H1 (cell line): ENCODE measurements around the gene TMPRSS15. TPM values are rescaled to one million over a fixed set of nuclear protein-coding genes. Genes with fewer than 3 reads are reported as not detected.

Experiments used
- CTCF ChIA-PET: fragments of 300-600 bp; sonication (Branson Sonifier 250); formaldehyde crosslinking; loops from one replicate; lab custom pipeline; 2021; ENCODE audit not compliant: partially characterized antibody; lab: Charles Lee
- POLR2A ChIA-PET: fragments of 300-600 bp; sonication (Branson Sonifier 250); formaldehyde crosslinking; loops from one replicate; lab custom pipeline; 2021; ENCODE audit warnings: inconsistent platforms; ENCODE audit not compliant: partially characterized antibody; lab: Charles Lee
- DNase-seq, 2 experiments: peaks; one replicate each; pipeline versions ENCODE4 v3.0.0 to v3.0.0-alpha.2; 2010 to 2022; ENCODE audit warnings: low spot score in 2 of 2, low read depth in 1 of 2, mixed read lengths in 1 of 2
- FAIRE-seq: peaks from 2 replicates; lab custom pipeline; 2011; peaks lifted over from hg19 to GRCh38; lab: Jason Lieb, UNC
- H2AFZ ChIP-seq: 2 replicates; pipeline ENCODE4 v1.8.1; 2012; ENCODE audit warnings: low read length, inconsistent platforms
- H2AK5ac ChIP-seq: 2 replicates; pipeline ENCODE4 v1.6.1; 2013; ENCODE audit warnings: low read depth, low read length
- H2BK120ac ChIP-seq: replicated peaks from 2 replicates; pipeline ENCODE3; 2013; ENCODE audit warnings: low read depth, low read length, inconsistent platforms
- H2BK12ac ChIP-seq: 2 replicates; pipeline ENCODE4 v1.6.1; 2013; ENCODE audit warnings: low read depth, low read length
- H2BK15ac ChIP-seq: 2 replicates; pipeline ENCODE4 v1.6.1; 2013; ENCODE audit warnings: low read length
- H2BK20ac ChIP-seq: 2 replicates; pipeline ENCODE4 v1.6.1; 2013; ENCODE audit warnings: low read length
- H2BK5ac ChIP-seq: 2 replicates; pipeline ENCODE4 v1.6.1; 2013; ENCODE audit warnings: low read depth, low read length
- H3K14ac ChIP-seq: 2 replicates; pipeline ENCODE4 v1.6.1; 2013; ENCODE audit warnings: inconsistent platforms; ENCODE audit not compliant: insufficient read length
- H3K18ac ChIP-seq: 2 replicates; pipeline ENCODE4 v1.6.1; 2013; ENCODE audit warnings: low read length; ENCODE audit errors: extremely low read depth
- H3K23ac ChIP-seq: 2 replicates; pipeline ENCODE4 v1.6.1; 2013; ENCODE audit warnings: inconsistent platforms; ENCODE audit not compliant: insufficient read length
- H3K23me2 ChIP-seq: 2 replicates; pipeline ENCODE4 v1.6.1; 2013; ENCODE audit warnings: low read depth, low read length
- H3K27ac ChIP-seq: 2 replicates; pipeline ENCODE4 v1.6.1; 2011; ENCODE audit warnings: low read depth, low read length, inconsistent platforms
- H3K27me3 ChIP-seq, 4 experiments: replicated peaks in 1 of 4; 1 replicate in 1 of 4; 2 replicates in 3 of 4; pipeline versions ENCODE4 v1.6.1 to v1.8.1; 2011 to 2013; ENCODE audit warnings: low read length in 3 of 4, mild to moderate bottlenecking in 3 of 4, inconsistent platforms in 2 of 4, mixed read lengths in 2 of 4, moderate library complexity in 1 of 4; ENCODE audit not compliant: control insufficient read depth in 3 of 4, insufficient read depth in 3 of 4; ENCODE audit errors: extremely low read depth in 1 of 4
- H3K36me3 ChIP-seq, 4 experiments: 2 replicates each; pipeline versions ENCODE4 v1.6.1 to v1.8.1; 2011 to 2013; ENCODE audit warnings: mild to moderate bottlenecking in 4 of 4, low read length in 3 of 4, moderate library complexity in 2 of 4, control low read depth in 1 of 4, inconsistent platforms in 1 of 4; ENCODE audit not compliant: insufficient read depth in 4 of 4, control insufficient read depth in 2 of 4
- H3K4ac ChIP-seq: replicated peaks from 2 replicates; pipeline ENCODE3; 2013; ENCODE audit warnings: low read length, low read depth, mixed read lengths, inconsistent platforms; ENCODE audit not compliant: insufficient read length
- H3K4me1 ChIP-seq, 4 experiments: replicated peaks in 1 of 4; 1 replicate in 1 of 4; 2 replicates in 3 of 4; pipeline versions ENCODE4 v1.6.1 to v1.8.1; 2011 to 2013; ENCODE audit warnings: low read length in 3 of 4, inconsistent platforms in 2 of 4, mixed read lengths in 1 of 4; ENCODE audit not compliant: insufficient read depth in 4 of 4, control insufficient read depth in 3 of 4
- H3K4me2 ChIP-seq, 2 experiments: 2 replicates each; pipeline versions ENCODE4 v1.6.1 to v1.8.1; 2011 to 2013; ENCODE audit warnings: low read depth in 2 of 2, low read length in 2 of 2, control low read depth in 1 of 2, inconsistent platforms in 1 of 2, mild to moderate bottlenecking in 1 of 2; ENCODE audit not compliant: insufficient read depth in 1 of 2
- H3K4me3 ChIP-seq, 4 experiments: fragments of 200-600, 300-600 bp in 1 of 4; sonication (generic), shearing (Covaris generic), sonication (Bioruptor Twin) in 1 of 4; 2 replicates each; pipeline versions ENCODE4 v1.5.1 to v1.8.1; 2011 to 2016; ENCODE audit warnings: low read length in 4 of 4, low read depth in 3 of 4, control low read depth in 2 of 4, inconsistent platforms in 2 of 4, mild to moderate bottlenecking in 2 of 4, mixed read lengths in 1 of 4, moderate library complexity in 1 of 4; ENCODE audit not compliant: insufficient read depth in 2 of 4; ENCODE audit errors: extremely low read depth in 1 of 4
- H3K56ac ChIP-seq: replicated peaks from 2 replicates; pipeline ENCODE3; 2013; ENCODE audit warnings: low read depth, mild to moderate bottlenecking, mixed read lengths, low read length, inconsistent platforms; ENCODE audit not compliant: insufficient read length
- H3K79me1 ChIP-seq: 2 replicates; pipeline ENCODE4 v1.6.1; 2013; ENCODE audit warnings: low read depth, low read length, control low read depth
- H3K79me2 ChIP-seq, 2 experiments: 2 replicates each; pipeline versions ENCODE4 v1.6.1 to v1.8.1; 2012 to 2013; ENCODE audit warnings: low read length in 2 of 2, mild to moderate bottlenecking in 2 of 2, inconsistent platforms in 1 of 2; ENCODE audit not compliant: insufficient read depth in 2 of 2, control insufficient read depth in 1 of 2
- H3K9ac ChIP-seq, 4 experiments: replicated peaks in 1 of 4; 1 replicate in 1 of 4; 2 replicates in 3 of 4; pipeline versions ENCODE4 v1.6.1 to v1.8.1; 2011 to 2013; ENCODE audit warnings: low read depth in 3 of 4, low read length in 3 of 4, control low read depth in 2 of 4, mild to moderate bottlenecking in 2 of 4, moderate library complexity in 2 of 4, inconsistent platforms in 1 of 4; ENCODE audit errors: extremely low read depth in 1 of 4
- H3K9me3 ChIP-seq, 2 experiments: 2 replicates each; pipeline versions ENCODE4 v1.6.1 to v1.8.1; 2012 to 2013; ENCODE audit warnings: mild to moderate bottlenecking in 2 of 2, moderate library complexity in 2 of 2, control low read depth in 1 of 2, inconsistent platforms in 1 of 2, low read depth in 1 of 2, low read length in 1 of 2, mixed read lengths in 1 of 2; ENCODE audit not compliant: insufficient read depth in 2 of 2
- H4K20me1 ChIP-seq, 2 experiments: replicated peaks in 1 of 2; 2 replicates each; pipeline versions ENCODE3 to v1.8.1; 2011 to 2013; ENCODE audit warnings: inconsistent platforms in 2 of 2, low read length in 2 of 2, mild to moderate bottlenecking in 1 of 2; ENCODE audit not compliant: insufficient read depth in 2 of 2, control insufficient read depth in 1 of 2
- H4K5ac ChIP-seq: 2 replicates; pipeline ENCODE4 v1.6.1; 2013; ENCODE audit warnings: low read length, low read depth, mixed read lengths, inconsistent platforms; ENCODE audit not compliant: insufficient read length
- H4K8ac ChIP-seq: 2 replicates; pipeline ENCODE4 v1.8.0; 2013; ENCODE audit warnings: mild to moderate bottlenecking, moderate library complexity, low read length, inconsistent platforms; ENCODE audit not compliant: insufficient read depth; ENCODE audit errors: extremely low read depth
- H4K91ac ChIP-seq: replicated peaks from 2 replicates; pipeline ENCODE3; 2013; ENCODE audit warnings: low read length, mixed read lengths, inconsistent platforms; ENCODE audit not compliant: insufficient read length
- EP300 ChIP-seq, 2 experiments: IDR thresholded peaks; 1 replicate in 1 of 2; 2 replicates in 1 of 2; pipeline ENCODE4 v1.6.1; 2011 to 2012; ENCODE audit warnings: low read depth in 2 of 2, low read length in 2 of 2, mild to moderate bottlenecking in 2 of 2, borderline replicate concordance in 1 of 2, inconsistent platforms in 1 of 2, moderate library complexity in 1 of 2
- RAD21 ChIP-seq, 2 experiments: IDR thresholded peaks in 1 of 2; conservative IDR thresholded peaks in 1 of 2; 2 replicates each; pipeline ENCODE4 v1.6.1; 2011; ENCODE audit warnings: low read depth in 2 of 2, low read length in 2 of 2, improper control_type of control experiment in 1 of 2, inconsistent platforms in 1 of 2, mild to moderate bottlenecking in 1 of 2, moderate library complexity in 1 of 2
- whole genome bisulfite sequencing, 2 experiments: shearing (Covaris generic) in 1 of 2; methylation state at CpG; one replicate each; pipeline versions ENCODE4 v1.1.6 to v1.1.7; 2013 to 2015; ENCODE audit warnings: low lambda C conversion rate in 2 of 2, mixed read lengths in 2 of 2, inconsistent platforms in 1 of 2, low coverage in 1 of 2, missing lambda C conversion rate in 1 of 2; ENCODE audit not compliant: insufficient replicate concordance in 2 of 2, insufficient coverage in 1 of 2, insufficient read length in 1 of 2; ENCODE audit errors: extremely low coverage in 1 of 2, missing lambda C conversion rate in 1 of 2; 5-methylcytosine and 5-hydroxymethylcytosine counted together
- polyA plus RNA-seq, 7 experiments: library from polyadenylated mRNA; depleted of rRNA in 3 of 7; stranded (reverse) in 5 of 7; unstranded in 2 of 7; fragments of >200 nt in 5 of 7; fragments of 200-250 nt in 2 of 7; gene quantifications; 1 replicate in 5 of 7; 2 replicates in 1 of 7; 4 replicates in 1 of 7; pipeline versions ENCODE4 v1.2.1 to v1.2.3, GENCODE V29; 2011 to 2013; ENCODE audit warnings: missing spikeins in 2 of 7, mixed read lengths in 2 of 7
- total RNA-seq: library from RNA; stranded (reverse); fragmentation: NEBNext Ultra II Directional; extraction: Animal tissue kit (Norgen Biotek cat#: 25700); gene quantifications from 2 replicates; pipeline ENCODE4 v1.2.1, GENCODE V29; 2021

TMPRSS15 gene
- total and polyA plus RNA-seq, 2 of the 8 experiments (the other 6 are each of a cell fraction or from before 2014, with no cell fraction given), result not detected

DNA sequence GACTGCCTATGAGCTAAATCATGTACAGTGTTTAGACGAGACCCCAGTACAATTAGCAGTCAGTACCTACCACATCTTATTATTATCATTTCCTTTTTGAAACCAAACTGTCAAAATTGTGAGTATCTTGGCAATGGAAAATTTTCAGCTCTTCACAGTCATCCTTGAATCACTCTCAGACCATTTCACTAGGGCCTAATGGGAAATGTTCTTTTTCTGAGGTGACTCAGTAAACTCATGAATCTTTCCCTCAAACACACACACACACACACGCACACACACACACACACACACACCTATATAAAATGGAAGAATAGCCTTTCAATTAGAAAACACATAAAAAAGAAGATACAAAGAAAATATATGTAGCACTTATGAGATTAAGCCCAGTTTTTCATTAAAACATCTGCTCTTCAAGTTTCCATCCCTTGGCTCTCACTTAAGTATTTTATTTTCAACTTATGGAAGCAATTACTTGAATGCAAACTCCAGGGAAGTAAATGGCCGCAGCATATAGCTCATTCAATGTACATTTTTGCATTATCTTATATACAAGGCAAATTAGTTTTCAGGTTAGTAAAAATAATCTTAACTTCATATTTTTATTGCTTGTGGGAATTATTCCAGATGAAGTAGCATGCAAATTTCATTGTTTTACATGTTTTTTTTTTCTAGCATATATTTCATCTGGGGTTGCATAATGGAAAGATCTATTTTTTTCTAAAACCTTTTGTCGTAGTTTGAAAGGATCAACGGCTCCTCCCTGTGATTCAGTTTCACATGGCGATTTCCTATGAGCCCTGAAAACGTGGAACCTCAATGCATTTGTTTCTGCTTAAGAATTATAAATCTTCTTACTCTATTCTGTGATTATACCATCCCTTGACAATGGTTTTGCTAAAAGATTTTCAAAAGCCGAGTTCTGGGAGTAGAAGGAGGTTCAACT lies 46.3 kb upstream of the TMPRSS15 start:
- FAIRE-seq (no peak), DNase-seq (no peak)
- H2BK20ac ChIP-seq, result no peak overlapping the region
- no peak overlapping the region for H3K4ac ChIP-seq
- no peaks in the 10 kb centered on the region for H4K20me1 ChIP-seq
- H3K56ac ChIP-seq, result no peak overlapping the region
- H3K14ac ChIP-seq, result no peak overlapping the region
- H2AFZ ChIP-seq, result no peak overlapping the region; the same call in 1 of the 2 replicates
- no peaks in the 10 kb centered on the region for H3K23me2 ChIP-seq
- H3K79me1 ChIP-seq, result no peaks in the 10 kb centered on the region
- no peaks in the 10 kb centered on the region for H3K4me1 ChIP-seq
- no peak overlapping the region for H4K8ac ChIP-seq
- ChIA-PET CTCF (interaction anchor here (1.6 kb wide), 1 partner anchor 65 kb away, joined by 7 read pairs; no protein-coding TSS in a partner anchor), POLR2A (no interaction called here)
- H3K18ac ChIP-seq, result no peak overlapping the region
- H2BK120ac ChIP-seq, result no peak overlapping the region
- no peak for TF ChIP-seq EP300 (IDR thresholded peaks at IDR 0.05; ENCODE audit: borderline replicate concordance in 1 of 2, low read depth in 2 of 2, low read length in 2 of 2)
- TF ChIP-seq RAD21 (IDR thresholded peaks at IDR 0.05 in 1 of 2, conservative IDR thresholded peaks at IDR 0.05 in 1 of 2; ENCODE audit: low read depth in 2 of 2, low read length in 2 of 2), result peak in 1 of 2 experiments; percentile 18; a peak in 1 of 4 replicates
- H3K79me2 ChIP-seq, result no peaks in the 10 kb centered on the region
- H3K36me3 ChIP-seq, result no peaks in the 10 kb centered on the region
- H3K9me3 ChIP-seq, result peaks cover 0 to 2% of the 10 kb centered on the region in 2 experiments; a peak in 1 of 4 replicates
- no peak overlapping the region for H4K91ac ChIP-seq
- H2AK5ac ChIP-seq, result no peak overlapping the region
- no peak overlapping the region for H3K27ac ChIP-seq
- no peak overlapping the region for H3K4me2 ChIP-seq
- H3K23ac ChIP-seq, result no peak overlapping the region
- no peak overlapping the region for H3K4me3 ChIP-seq
- no peak overlapping the region for H3K9ac ChIP-seq
- H3K27me3 ChIP-seq, result no peaks in the 10 kb centered on the region
- WGBS, 2 experiments, result 81% methylated on average over 8 of the region's 8 CpGs; no CpG with 5 or more reads in 1 of the 2 experiments
- no peak overlapping the region for H2BK15ac ChIP-seq
- no peak overlapping the region for H4K5ac ChIP-seq
- H2BK12ac ChIP-seq, result no peak overlapping the region
- no peak overlapping the region for H2BK5ac ChIP-seq
